ENCODE measurements around the gene WDR46.

- TF ChIP-seq REST (IDR thresholded peaks at IDR 0.05; ENCODE audit: insufficient replicate concordance, low read depth) (peak; percentile 46), CTCF (IDR thresholded peaks at IDR 0.05; ENCODE audit: insufficient read depth, low read length) (no peak), SPI1 (IDR thresholded peaks at IDR 0.05; ENCODE audit: borderline replicate concordance, low read depth) (peak; percentile 51; the same call in 1 of the 2 replicates), POLR2AphosphoS5 (IDR thresholded peaks at IDR 0.05; ENCODE audit: low read depth) (peak; percentile 67; the same call in 1 of the 2 replicates), GABPA (IDR thresholded peaks at IDR 0.05; ENCODE audit: low read depth) (no peak)
These were observed 24.9 kb upstream of the WDR46 start, which contains the start of gene TAPBP for GRCh38 chr6:33313709-33314514.

All from HL-60 (cell line).